H1 (cell line): Measurements from ENCODE around the gene PRRC2C. TPM values are rescaled to one million over a fixed set of nuclear protein-coding genes. Genes with fewer than 3 reads are reported as not detected.
A peak's percentile ranks its signal among the peaks of the same experiment; 100 is the strongest.

Experiments
- CTCF ChIA-PET: fragments of 300-600 bp; sonication (Branson Sonifier 250); formaldehyde crosslinking; loops from one replicate; lab custom pipeline; 2021; ENCODE audit not compliant: partially characterized antibody; lab: Charles Lee
- POLR2A ChIA-PET: fragments of 300-600 bp; sonication (Branson Sonifier 250); formaldehyde crosslinking; loops from one replicate; lab custom pipeline; 2021; ENCODE audit warnings: inconsistent platforms; ENCODE audit not compliant: partially characterized antibody; lab: Charles Lee
- DNase-seq, 2 experiments: peaks; one replicate each; pipeline versions ENCODE4 v3.0.0 to v3.0.0-alpha.2; 2010 to 2022; ENCODE audit warnings: low spot score in 2 of 2, low read depth in 1 of 2, mixed read lengths in 1 of 2
- FAIRE-seq: peaks from 2 replicates; lab custom pipeline; 2011; peaks lifted over from hg19 to GRCh38; lab: Jason Lieb, UNC
- H2AFZ ChIP-seq: 2 replicates; pipeline ENCODE4 v1.8.1; 2012; ENCODE audit warnings: low read length, inconsistent platforms
- H2AK5ac ChIP-seq: 2 replicates; pipeline ENCODE4 v1.6.1; 2013; ENCODE audit warnings: low read depth, low read length
- H2BK120ac ChIP-seq: replicated peaks from 2 replicates; pipeline ENCODE3; 2013; ENCODE audit warnings: low read depth, low read length, inconsistent platforms
- H2BK12ac ChIP-seq: 2 replicates; pipeline ENCODE4 v1.6.1; 2013; ENCODE audit warnings: low read depth, low read length
- H2BK15ac ChIP-seq: 2 replicates; pipeline ENCODE4 v1.6.1; 2013; ENCODE audit warnings: low read length
- H2BK20ac ChIP-seq: 2 replicates; pipeline ENCODE4 v1.6.1; 2013; ENCODE audit warnings: low read length
- H2BK5ac ChIP-seq: 2 replicates; pipeline ENCODE4 v1.6.1; 2013; ENCODE audit warnings: low read depth, low read length
- H3K14ac ChIP-seq: 2 replicates; pipeline ENCODE4 v1.6.1; 2013; ENCODE audit warnings: inconsistent platforms; ENCODE audit not compliant: insufficient read length
- H3K18ac ChIP-seq: 2 replicates; pipeline ENCODE4 v1.6.1; 2013; ENCODE audit warnings: low read length; ENCODE audit errors: extremely low read depth
- H3K23ac ChIP-seq: 2 replicates; pipeline ENCODE4 v1.6.1; 2013; ENCODE audit warnings: inconsistent platforms; ENCODE audit not compliant: insufficient read length
- H3K23me2 ChIP-seq: 2 replicates; pipeline ENCODE4 v1.6.1; 2013; ENCODE audit warnings: low read depth, low read length
- H3K27ac ChIP-seq: 2 replicates; pipeline ENCODE4 v1.6.1; 2011; ENCODE audit warnings: low read depth, low read length, inconsistent platforms
- H3K27me3 ChIP-seq, 4 experiments: replicated peaks in 1 of 4; 1 replicate in 1 of 4; 2 replicates in 3 of 4; pipeline versions ENCODE4 v1.6.1 to v1.8.1; 2011 to 2013; ENCODE audit warnings: low read length in 3 of 4, mild to moderate bottlenecking in 3 of 4, inconsistent platforms in 2 of 4, mixed read lengths in 2 of 4, moderate library complexity in 1 of 4; ENCODE audit not compliant: control insufficient read depth in 3 of 4, insufficient read depth in 3 of 4; ENCODE audit errors: extremely low read depth in 1 of 4
- H3K36me3 ChIP-seq, 4 experiments: 2 replicates each; pipeline versions ENCODE4 v1.6.1 to v1.8.1; 2011 to 2013; ENCODE audit warnings: mild to moderate bottlenecking in 4 of 4, low read length in 3 of 4, moderate library complexity in 2 of 4, control low read depth in 1 of 4, inconsistent platforms in 1 of 4; ENCODE audit not compliant: insufficient read depth in 4 of 4, control insufficient read depth in 2 of 4
- H3K4ac ChIP-seq: replicated peaks from 2 replicates; pipeline ENCODE3; 2013; ENCODE audit warnings: low read length, low read depth, mixed read lengths, inconsistent platforms; ENCODE audit not compliant: insufficient read length
- H3K4me1 ChIP-seq, 4 experiments: replicated peaks in 1 of 4; 1 replicate in 1 of 4; 2 replicates in 3 of 4; pipeline versions ENCODE4 v1.6.1 to v1.8.1; 2011 to 2013; ENCODE audit warnings: low read length in 3 of 4, inconsistent platforms in 2 of 4, mixed read lengths in 1 of 4; ENCODE audit not compliant: insufficient read depth in 4 of 4, control insufficient read depth in 3 of 4
- H3K4me2 ChIP-seq, 2 experiments: 2 replicates each; pipeline versions ENCODE4 v1.6.1 to v1.8.1; 2011 to 2013; ENCODE audit warnings: low read depth in 2 of 2, low read length in 2 of 2, control low read depth in 1 of 2, inconsistent platforms in 1 of 2, mild to moderate bottlenecking in 1 of 2; ENCODE audit not compliant: insufficient read depth in 1 of 2
- H3K4me3 ChIP-seq, 4 experiments: fragments of 200-600, 300-600 bp in 1 of 4; sonication (generic), shearing (Covaris generic), sonication (Bioruptor Twin) in 1 of 4; 2 replicates each; pipeline versions ENCODE4 v1.5.1 to v1.8.1; 2011 to 2016; ENCODE audit warnings: low read length in 4 of 4, low read depth in 3 of 4, control low read depth in 2 of 4, inconsistent platforms in 2 of 4, mild to moderate bottlenecking in 2 of 4, mixed read lengths in 1 of 4, moderate library complexity in 1 of 4; ENCODE audit not compliant: insufficient read depth in 2 of 4; ENCODE audit errors: extremely low read depth in 1 of 4
- H3K56ac ChIP-seq: replicated peaks from 2 replicates; pipeline ENCODE3; 2013; ENCODE audit warnings: low read depth, mild to moderate bottlenecking, mixed read lengths, low read length, inconsistent platforms; ENCODE audit not compliant: insufficient read length
- H3K79me1 ChIP-seq: 2 replicates; pipeline ENCODE4 v1.6.1; 2013; ENCODE audit warnings: low read depth, low read length, control low read depth
- H3K79me2 ChIP-seq, 2 experiments: 2 replicates each; pipeline versions ENCODE4 v1.6.1 to v1.8.1; 2012 to 2013; ENCODE audit warnings: low read length in 2 of 2, mild to moderate bottlenecking in 2 of 2, inconsistent platforms in 1 of 2; ENCODE audit not compliant: insufficient read depth in 2 of 2, control insufficient read depth in 1 of 2
- H3K9ac ChIP-seq, 4 experiments: replicated peaks in 1 of 4; 1 replicate in 1 of 4; 2 replicates in 3 of 4; pipeline versions ENCODE4 v1.6.1 to v1.8.1; 2011 to 2013; ENCODE audit warnings: low read depth in 3 of 4, low read length in 3 of 4, control low read depth in 2 of 4, mild to moderate bottlenecking in 2 of 4, moderate library complexity in 2 of 4, inconsistent platforms in 1 of 4; ENCODE audit errors: extremely low read depth in 1 of 4
- H3K9me3 ChIP-seq, 2 experiments: 2 replicates each; pipeline versions ENCODE4 v1.6.1 to v1.8.1; 2012 to 2013; ENCODE audit warnings: mild to moderate bottlenecking in 2 of 2, moderate library complexity in 2 of 2, control low read depth in 1 of 2, inconsistent platforms in 1 of 2, low read depth in 1 of 2, low read length in 1 of 2, mixed read lengths in 1 of 2; ENCODE audit not compliant: insufficient read depth in 2 of 2
- H4K20me1 ChIP-seq, 2 experiments: replicated peaks in 1 of 2; 2 replicates each; pipeline versions ENCODE3 to v1.8.1; 2011 to 2013; ENCODE audit warnings: inconsistent platforms in 2 of 2, low read length in 2 of 2, mild to moderate bottlenecking in 1 of 2; ENCODE audit not compliant: insufficient read depth in 2 of 2, control insufficient read depth in 1 of 2
- H4K5ac ChIP-seq: 2 replicates; pipeline ENCODE4 v1.6.1; 2013; ENCODE audit warnings: low read length, low read depth, mixed read lengths, inconsistent platforms; ENCODE audit not compliant: insufficient read length
- H4K8ac ChIP-seq: 2 replicates; pipeline ENCODE4 v1.8.0; 2013; ENCODE audit warnings: mild to moderate bottlenecking, moderate library complexity, low read length, inconsistent platforms; ENCODE audit not compliant: insufficient read depth; ENCODE audit errors: extremely low read depth
- H4K91ac ChIP-seq: replicated peaks from 2 replicates; pipeline ENCODE3; 2013; ENCODE audit warnings: low read length, mixed read lengths, inconsistent platforms; ENCODE audit not compliant: insufficient read length
- ASH2L ChIP-seq: fragments of 200-600, 300-600 bp; sonication (generic); IDR thresholded peaks from one replicate; pipeline ENCODE4 v1.7.1; 2017; ENCODE audit warnings: low read length
- CHD2 ChIP-seq: IDR thresholded peaks from 2 replicates; pipeline ENCODE4 v1.6.1; 2012; ENCODE audit warnings: low read length, improper control_type of control experiment
- CREB1 ChIP-seq: IDR thresholded peaks from 2 replicates; pipeline ENCODE4 v1.6.1; 2012; ENCODE audit warnings: inconsistent platforms
- KDM5A ChIP-seq: fragments of 200-600 bp; IDR thresholded peaks from 2 replicates; pipeline ENCODE4 v1.7.1; 2012; ENCODE audit warnings: mild to moderate bottlenecking, low read length, inconsistent platforms, mixed read lengths
- POU5F1 ChIP-seq: IDR thresholded peaks from 2 replicates; pipeline ENCODE4 v1.6.1; 2011; ENCODE audit warnings: low read depth, mild to moderate bottlenecking, low read length, moderate library complexity
- RBBP5 ChIP-seq: IDR thresholded peaks from 2 replicates; pipeline ENCODE4 v1.7.1; 2012; ENCODE audit warnings: low read depth, mild to moderate bottlenecking, inconsistent platforms, low read length, moderate library complexity, borderline replicate concordance
- RFX5 ChIP-seq: IDR thresholded peaks from 2 replicates; pipeline ENCODE4 v1.6.1; 2011; ENCODE audit warnings: low read depth, low read length, improper control_type of control experiment, borderline replicate concordance
- RXRA ChIP-seq: IDR thresholded peaks from 2 replicates; pipeline ENCODE4 v1.6.1; 2011; ENCODE audit warnings: low read depth, mild to moderate bottlenecking, low read length, moderate library complexity; ENCODE audit not compliant: insufficient read depth
- SIX5 ChIP-seq: IDR thresholded peaks from 2 replicates; pipeline ENCODE4 v1.6.1; 2011; ENCODE audit warnings: mild to moderate bottlenecking, low read depth, low read length
- SRF ChIP-seq: IDR thresholded peaks from 2 replicates; pipeline ENCODE4 v1.6.1; 2011; ENCODE audit warnings: mild to moderate bottlenecking, low read depth, low read length, moderate library complexity
- TBP ChIP-seq: IDR thresholded peaks from 2 replicates; pipeline ENCODE4 v1.6.1; 2011; ENCODE audit warnings: low read depth, low read length, improper control_type of control experiment
- TCF12 ChIP-seq: IDR thresholded peaks from 2 replicates; pipeline ENCODE4 v1.6.1; 2011; ENCODE audit warnings: low read depth, mild to moderate bottlenecking, low read length
- YY1 ChIP-seq: IDR thresholded peaks from 2 replicates; pipeline ENCODE4 v1.6.1; 2011; ENCODE audit warnings: low read depth, mild to moderate bottlenecking, low read length
- WGBS, 2 experiments: shearing (Covaris generic) in 1 of 2; methylation state at CpG; one replicate each; pipeline versions ENCODE4 v1.1.6 to v1.1.7; 2013 to 2015; ENCODE audit warnings: low lambda C conversion rate in 2 of 2, mixed read lengths in 2 of 2, inconsistent platforms in 1 of 2, low coverage in 1 of 2, missing lambda C conversion rate in 1 of 2; ENCODE audit not compliant: insufficient replicate concordance in 2 of 2, insufficient coverage in 1 of 2, insufficient read length in 1 of 2; ENCODE audit errors: extremely low coverage in 1 of 2, missing lambda C conversion rate in 1 of 2; 5-methylcytosine and 5-hydroxymethylcytosine counted together
- polyA plus RNA-seq, 7 experiments: library from polyadenylated mRNA; depleted of rRNA in 3 of 7; stranded (reverse) in 5 of 7; unstranded in 2 of 7; fragments of >200 nt in 5 of 7; fragments of 200-250 nt in 2 of 7; gene quantifications; 1 replicate in 5 of 7; 2 replicates in 1 of 7; 4 replicates in 1 of 7; pipeline versions ENCODE4 v1.2.1 to v1.2.3, GENCODE V29; 2011 to 2013; ENCODE audit warnings: missing spikeins in 2 of 7, mixed read lengths in 2 of 7
- total RNA-seq: library from RNA; stranded (reverse); fragmentation: NEBNext Ultra II Directional; extraction: Animal tissue kit (Norgen Biotek cat#: 25700); gene quantifications from 2 replicates; pipeline ENCODE4 v1.2.1, GENCODE V29; 2021

Gene PRRC2C
- total and polyA plus RNA-seq, 2 of the 8 experiments (the other 6 are each of a cell fraction or from before 2014, with no cell fraction given): 125 to 264 TPM

DNA sequence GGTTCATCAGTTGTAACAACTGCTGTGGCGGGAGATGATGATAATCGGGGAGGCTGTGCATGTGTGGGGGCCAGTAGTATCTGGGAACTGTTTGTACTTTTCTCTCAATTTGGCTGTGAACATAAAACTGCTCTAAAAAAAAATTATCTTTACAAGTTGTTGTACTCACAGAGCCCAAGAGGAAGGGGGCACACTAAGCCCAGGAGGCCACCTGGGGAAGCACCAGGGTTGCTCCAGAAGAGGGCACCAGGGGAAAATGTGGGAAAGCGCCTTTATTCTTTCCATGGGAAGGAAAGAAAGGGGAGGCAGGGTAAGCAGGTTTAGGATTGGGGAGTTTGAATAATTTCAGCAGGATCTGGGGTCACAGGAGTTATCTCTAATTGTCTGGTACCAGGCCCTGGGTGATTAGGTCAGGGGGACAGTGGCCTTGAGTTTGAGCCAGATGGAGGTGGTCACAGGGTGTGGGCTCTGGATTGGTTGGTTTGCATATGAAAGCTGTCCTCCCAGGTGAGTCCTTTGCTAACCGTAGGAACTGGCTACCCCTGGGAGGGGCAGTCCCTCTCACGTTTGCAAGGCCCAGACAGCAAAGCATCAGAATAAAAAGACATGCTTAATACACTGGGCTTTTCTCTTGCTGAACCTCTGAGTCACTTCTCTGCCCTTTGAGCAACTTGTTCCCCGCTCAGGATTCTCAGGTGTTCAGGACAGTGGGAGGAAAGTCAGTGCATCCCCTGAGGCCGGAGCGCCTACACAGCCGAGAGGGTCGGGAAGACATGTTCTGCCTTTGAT, 155.9 kb downstream of the PRRC2C start:
- POLR2A ChIA-PET: interaction anchor here (0.8 to 1.5 kb wide), 4 partner anchors 14 to 156 kb away, joined by 3 to 4 read pairs (median 3); partner anchors contain the start of gene PRRC2C
- FAIRE-seq (no peak), DNase-seq (peak; percentile 56)
- Histone ChIP-seq H3K27me3 (no peaks in the 10 kb centered on the region), H2BK12ac (peak overlapping the region; percentile 22; the same call in 1 of the 2 replicates), H3K18ac (0 out of 2 replicates have a peak overlapping the region, but pooled peaks have one; percentile 40), H3K4me3 (peak overlapping the region in 1 of 4 experiments; percentile 22; a peak in 2 of 8 replicates), H3K79me1 (no peaks in the 10 kb centered on the region), H3K4ac (no peak overlapping the region), H3K4me2 (peak overlapping the region; percentile 21 to 53), H2BK20ac (peak overlapping the region; percentile 94; the same call in 1 of the 2 replicates), H3K23ac (no peak overlapping the region), H2BK120ac (peak overlapping the region; percentile 44), H3K23me2 (no peaks in the 10 kb centered on the region), H4K5ac (no peak overlapping the region), H3K27ac (no peak overlapping the region), H3K79me2 (no peaks in the 10 kb centered on the region), H2BK15ac (no peak overlapping the region; the same call in 1 of the 2 replicates), H2AFZ (peak overlapping the region; percentile 65; the same call in 1 of the 2 replicates), H3K9me3 (no peaks in the 10 kb centered on the region), H4K91ac (peak overlapping the region; percentile 29), H4K20me1 (no peaks in the 10 kb centered on the region), H3K4me1 (peaks cover 2 to 15% (median 7%) of the 10 kb centered on the region in 4 experiments), H3K9ac (no peak overlapping the region; a peak in 1 of 7 replicates), H3K14ac (no peak overlapping the region), H3K36me3 (no peaks in the 10 kb centered on the region; a peak in 1 of 8 replicates), H2BK5ac (peak overlapping the region; percentile 21; the same call in 1 of the 2 replicates), H4K8ac (no peak overlapping the region), H2AK5ac (0 out of 2 replicates have a peak overlapping the region, but pooled peaks have one; percentile 26), H3K56ac (no peak overlapping the region)
- WGBS, 2 experiments: 40% methylated on average over 10 of the region's 10 CpGs; no CpG with 5 or more reads in 1 of the 2 experiments
- CTCF ChIA-PET: interaction anchor here (0.6 to 10.1 kb wide), 15 partner anchors 10 to 1942 kb away, joined by 3 to 143 read pairs (median 4); partner anchors contain the start of genes MYOC and VAMP4
- no peak for TF ChIP-seq KDM5A
- TF ChIP-seq RXRA: no peak
- no peak for TF ChIP-seq RBBP5
- no peak; the same call in 1 of the 2 replicates for TF ChIP-seq YY1
- TF ChIP-seq ASH2L: peak; percentile 70
- TF ChIP-seq SRF: no peak
- no peak for TF ChIP-seq RFX5
- no peak for TF ChIP-seq SIX5
- TF ChIP-seq CREB1: no peak
- TF ChIP-seq POU5F1: no peak
- no peak for TF ChIP-seq TCF12
- no peak for TF ChIP-seq CHD2
- TF ChIP-seq TBP: no peak
